Measurements from ENCODE around the gene CAPRIN1. TPM values are rescaled to one million over a fixed set of nuclear protein-coding genes. Genes with fewer than 3 reads are reported as not detected.

The CAPRIN1 gene
- total RNA-seq, 1 experiment from 2014 or later, result 301 TPM

- no peak overlapping the region for H2BK120ac ChIP-seq (ENCODE audit: low read depth, low read length, poor library complexity, severe bottlenecking)
- no peaks in the 10 kb centered on the region for H3K23me2 ChIP-seq (ENCODE audit: insufficient read length, low read depth, low read length, poor library complexity, severe bottlenecking)
- H3K23ac ChIP-seq (ENCODE audit: insufficient read length, low read depth, low read length), result no peak overlapping the region
- no peak overlapping the region for H3K4me2 ChIP-seq (ENCODE audit: insufficient read depth, insufficient read length, low read length)
- H2BK12ac ChIP-seq (ENCODE audit: insufficient read length, low read depth, low read length), result no peak overlapping the region
- H2AK5ac ChIP-seq (ENCODE audit: insufficient read length, low read length), result no peak overlapping the region
- peaks cover 12% of the 10 kb centered on the region; the same call in 1 of the 2 replicates for H3K79me2 ChIP-seq (ENCODE audit: insufficient read depth, low read length)
- H3K9me3 Mint-ChIP-seq, result no peaks in the 10 kb centered on the region
- H2BK5ac ChIP-seq (ENCODE audit: insufficient read length, low read length), result no peak overlapping the region
- H4K91ac ChIP-seq (ENCODE audit: insufficient read length, low read depth, low read length), result no peak overlapping the region
- DNase-seq, result no peak
- H3K27ac ChIP-seq (ENCODE audit: insufficient read length, low read depth, low read length), result no peak overlapping the region
- H2BK20ac ChIP-seq (ENCODE audit: low read depth, low read length, poor library complexity, severe bottlenecking), result no peak overlapping the region
- H4K20me1 ChIP-seq (ENCODE audit: control insufficient read depth, insufficient read depth, insufficient read length), result peaks cover 3% of the 10 kb centered on the region
- H3K4me3 Mint-ChIP-seq, result no peak overlapping the region
- H3K4me1 ChIP-seq (ENCODE audit: insufficient read depth, low read length), result no peaks in the 10 kb centered on the region
- TF ChIP-seq, protein P1, sequence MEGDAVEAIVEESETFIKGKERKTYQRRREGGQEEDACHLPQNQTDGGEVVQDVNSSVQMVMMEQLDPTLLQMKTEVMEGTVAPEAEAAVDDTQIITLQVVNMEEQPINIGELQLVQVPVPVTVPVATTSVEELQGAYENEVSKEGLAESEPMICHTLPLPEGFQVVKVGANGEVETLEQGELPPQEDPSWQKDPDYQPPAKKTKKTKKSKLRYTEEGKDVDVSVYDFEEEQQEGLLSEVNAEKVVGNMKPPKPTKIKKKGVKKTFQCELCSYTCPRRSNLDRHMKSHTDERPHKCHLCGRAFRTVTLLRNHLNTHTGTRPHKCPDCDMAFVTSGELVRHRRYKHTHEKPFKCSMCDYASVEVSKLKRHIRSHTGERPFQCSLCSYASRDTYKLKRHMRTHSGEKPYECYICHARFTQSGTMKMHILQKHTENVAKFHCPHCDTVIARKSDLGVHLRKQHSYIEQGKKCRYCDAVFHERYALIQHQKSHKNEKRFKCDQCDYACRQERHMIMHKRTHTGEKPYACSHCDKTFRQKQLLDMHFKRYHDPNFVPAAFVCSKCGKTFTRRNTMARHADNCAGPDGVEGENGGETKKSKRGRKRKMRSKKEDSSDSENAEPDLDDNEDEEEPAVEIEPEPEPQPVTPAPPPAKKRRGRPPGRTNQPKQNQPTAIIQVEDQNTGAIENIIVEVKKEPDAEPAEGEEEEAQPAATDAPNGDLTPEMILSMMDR (conservative IDR thresholded peaks at IDR 0.05), result no peak
- H3T11ph ChIP-seq (ENCODE audit: low read length), result no peak overlapping the region
- H2AFZ ChIP-seq (ENCODE audit: low read length), result no peak overlapping the region
- peaks cover 4% of the 10 kb centered on the region for H3K79me1 ChIP-seq (ENCODE audit: insufficient read depth, low read depth, low read length, poor library complexity, severe bottlenecking)
- no peak overlapping the region for H3K56ac ChIP-seq (ENCODE audit: insufficient read length, low read depth, low read length)
- no peaks in the 10 kb centered on the region for H3K9me3 ChIP-seq (ENCODE audit: control insufficient read depth, low read depth, low read length)
- no peak overlapping the region for H3K4ac ChIP-seq (ENCODE audit: low read depth, low read length)
- H3K27me3 ChIP-seq (ENCODE audit: insufficient read depth, low read length), result no peaks in the 10 kb centered on the region
- no peak overlapping the region for H3K9ac ChIP-seq (ENCODE audit: extremely low read depth, insufficient read length, low read length)
- H4K8ac ChIP-seq (replicated peaks; ENCODE audit: insufficient read length, low read depth, low read length), result no peak overlapping the region
- H3K27ac Mint-ChIP-seq, result peak overlapping the region in 2 of 3 experiments; percentile 11 to 20; a peak in 2 of 7 replicates
- no peak overlapping the region for H3K18ac ChIP-seq (ENCODE audit: insufficient read length, low read depth, low read length)
- 0 out of 4 replicates have a peak, but pooled peaks cover 0 to 3% of the 10 kb centered on the region in 2 experiments for H3K4me1 Mint-ChIP-seq
- no peak overlapping the region for H4K5ac ChIP-seq (ENCODE audit: insufficient read length, low read depth, low read length)
- H2BK15ac ChIP-seq (ENCODE audit: low read depth, low read length), result no peak overlapping the region
- H3K36me3 Mint-ChIP-seq (ENCODE audit: insufficient read depth in 1 of 3, low read depth in 3 of 3), result peaks cover 48 to 83% (median 77%) of the 10 kb centered on the region in 3 experiments; a peak in 6 of 7 replicates
- no CpG with 5 or more reads among the region's 4 CpGs for WGBS (ENCODE audit: extremely low coverage, insufficient read length, low lambda C conversion rate)
- H3K27me3 Mint-ChIP-seq (ENCODE audit: low read depth), result no peaks in the 10 kb centered on the region
- no peak overlapping the region for H3K14ac ChIP-seq (ENCODE audit: insufficient read depth, low read length)
Observed at GRCh38 chr11:34074391-34074790, 22.9 kb downstream of the CAPRIN1 start.
